Measurements from ENCODE around the gene CTSA. TPM values are rescaled to one million over a fixed set of nuclear protein-coding genes. Genes with fewer than 3 reads are reported as not detected.
"Not testable (repeated sequence)": the region's sequence is repeated elsewhere in the genome, so short reads cannot be mapped to it uniquely, and the experiment has no call there.

The CTSA gene
- total RNA-seq, 6 experiments from 2014 or later = 133 to 176 (median 155) TPM

DNA sequence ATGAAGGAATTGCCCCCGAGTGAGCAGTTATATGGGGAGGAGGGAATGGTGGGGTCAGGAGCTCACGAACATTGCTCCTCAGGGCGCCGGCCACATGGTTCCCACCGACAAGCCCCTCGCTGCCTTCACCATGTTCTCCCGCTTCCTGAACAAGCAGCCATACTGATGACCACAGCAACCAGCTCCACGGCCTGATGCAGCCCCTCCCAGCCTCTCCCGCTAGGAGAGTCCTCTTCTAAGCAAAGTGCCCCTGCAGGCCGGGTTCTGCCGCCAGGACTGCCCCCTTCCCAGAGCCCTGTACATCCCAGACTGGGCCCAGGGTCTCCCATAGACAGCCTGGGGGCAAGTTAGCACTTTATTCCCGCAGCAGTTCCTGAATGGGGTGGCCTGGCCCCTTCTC is 7.2 kb downstream of the CTSA start:
- H3K9me3 Mint-ChIP-seq = no peaks in the 10 kb centered on the region
- peaks cover 8% of the 10 kb centered on the region for H3K4me1 Mint-ChIP-seq (ENCODE audit: low read depth)
- TF ChIP-seq, protein P1, sequence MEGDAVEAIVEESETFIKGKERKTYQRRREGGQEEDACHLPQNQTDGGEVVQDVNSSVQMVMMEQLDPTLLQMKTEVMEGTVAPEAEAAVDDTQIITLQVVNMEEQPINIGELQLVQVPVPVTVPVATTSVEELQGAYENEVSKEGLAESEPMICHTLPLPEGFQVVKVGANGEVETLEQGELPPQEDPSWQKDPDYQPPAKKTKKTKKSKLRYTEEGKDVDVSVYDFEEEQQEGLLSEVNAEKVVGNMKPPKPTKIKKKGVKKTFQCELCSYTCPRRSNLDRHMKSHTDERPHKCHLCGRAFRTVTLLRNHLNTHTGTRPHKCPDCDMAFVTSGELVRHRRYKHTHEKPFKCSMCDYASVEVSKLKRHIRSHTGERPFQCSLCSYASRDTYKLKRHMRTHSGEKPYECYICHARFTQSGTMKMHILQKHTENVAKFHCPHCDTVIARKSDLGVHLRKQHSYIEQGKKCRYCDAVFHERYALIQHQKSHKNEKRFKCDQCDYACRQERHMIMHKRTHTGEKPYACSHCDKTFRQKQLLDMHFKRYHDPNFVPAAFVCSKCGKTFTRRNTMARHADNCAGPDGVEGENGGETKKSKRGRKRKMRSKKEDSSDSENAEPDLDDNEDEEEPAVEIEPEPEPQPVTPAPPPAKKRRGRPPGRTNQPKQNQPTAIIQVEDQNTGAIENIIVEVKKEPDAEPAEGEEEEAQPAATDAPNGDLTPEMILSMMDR (IDR thresholded peaks at IDR 0.05) = no peak
- H3K36me3 Mint-ChIP-seq (ENCODE audit: low read depth) = peaks cover 8% of the 10 kb centered on the region; the same call in 1 of the 2 replicates
- H3K27ac Mint-ChIP-seq = no peak overlapping the region
- H3K27me3 Mint-ChIP-seq (ENCODE audit: insufficient read depth) = peaks cover 2% of the 10 kb centered on the region
- no peak for DNase-seq
- H3K4me3 Mint-ChIP-seq = no peak overlapping the region

DNA sequence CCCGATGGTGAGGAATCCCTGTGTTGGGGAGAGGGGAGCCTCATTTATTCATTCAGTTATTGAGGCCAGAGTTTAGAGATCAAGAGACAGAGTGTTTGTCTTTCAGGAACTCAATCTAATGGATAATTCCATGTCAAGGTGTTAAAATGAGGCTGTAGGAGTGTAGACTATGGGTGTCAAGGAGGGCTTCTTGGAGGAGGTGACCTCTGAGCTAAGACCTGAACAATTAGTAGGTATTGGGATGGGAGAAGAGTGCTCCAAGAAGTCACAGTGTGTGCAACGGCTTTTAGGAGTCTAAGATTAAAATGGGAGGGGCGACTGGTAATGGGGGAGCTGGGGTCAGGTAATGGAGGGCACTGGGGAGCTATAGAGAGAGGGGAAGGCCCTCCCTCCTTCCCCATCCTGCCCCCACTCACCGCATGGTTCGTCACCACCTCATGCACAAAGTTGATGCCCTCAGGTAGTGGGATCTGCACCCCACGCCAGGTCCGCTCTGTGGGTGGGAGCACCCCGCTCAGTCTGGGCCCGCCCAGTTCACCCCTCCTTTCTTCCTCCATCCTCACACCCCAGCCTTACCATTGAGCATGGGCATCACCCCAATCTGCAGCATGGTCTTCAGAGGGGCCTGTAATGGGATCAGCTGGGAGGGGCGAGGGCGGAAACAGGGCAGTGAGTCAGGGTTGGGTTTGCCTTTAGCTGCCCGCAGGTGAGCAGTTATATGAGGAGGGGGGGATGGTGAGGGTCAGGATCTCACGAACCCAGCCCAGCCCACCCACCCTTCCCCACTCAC is 8.1 kb downstream of the CTSA start:
- Mint-ChIP-seq H3K27ac (no peak overlapping the region), H3K4me1 (ENCODE audit: low read depth) (peaks cover under 1% of the 10 kb centered on the region; the same call in 1 of the 2 replicates), H3K9me3 (no peaks in the 10 kb centered on the region), H3K36me3 (ENCODE audit: low read depth) (peaks cover 8% of the 10 kb centered on the region; the same call in 1 of the 2 replicates), H3K4me3 (no peak overlapping the region), H3K27me3 (ENCODE audit: insufficient read depth) (peaks cover 2% of the 10 kb centered on the region)
- TF ChIP-seq, protein P1 (IDR thresholded peaks at IDR 0.05) = no peak
- DNase-seq = no peak

DNA sequence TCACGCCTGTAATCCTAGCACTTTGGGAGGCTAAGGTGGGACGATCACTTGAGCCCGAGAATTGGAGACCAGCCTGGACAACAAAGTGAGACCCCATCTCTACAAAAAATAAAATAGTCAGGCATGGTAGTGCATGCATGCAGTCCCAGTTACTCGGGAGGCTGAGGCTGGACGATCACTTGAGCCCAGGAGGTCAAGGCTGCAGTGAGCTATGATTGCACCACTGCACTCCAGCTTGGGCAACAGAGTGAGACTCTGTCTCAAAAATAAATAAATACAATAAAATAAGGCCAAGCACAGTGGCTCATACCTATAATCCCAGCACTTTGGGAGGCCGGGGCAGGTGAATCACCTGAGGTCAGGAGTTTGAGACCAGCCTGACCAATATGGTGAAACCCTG is 10.2 kb downstream of the CTSA start:
- not testable (repeated sequence) for H3K27me3 Mint-ChIP-seq (ENCODE audit: insufficient read depth); H3K36me3 Mint-ChIP-seq (ENCODE audit: low read depth); H3K4me3 Mint-ChIP-seq; H3K27ac Mint-ChIP-seq; H3K9me3 Mint-ChIP-seq; DNase-seq
- H3K4me1 Mint-ChIP-seq (ENCODE audit: low read depth) = peaks cover 18% of the 10 kb centered on the region

DNA sequence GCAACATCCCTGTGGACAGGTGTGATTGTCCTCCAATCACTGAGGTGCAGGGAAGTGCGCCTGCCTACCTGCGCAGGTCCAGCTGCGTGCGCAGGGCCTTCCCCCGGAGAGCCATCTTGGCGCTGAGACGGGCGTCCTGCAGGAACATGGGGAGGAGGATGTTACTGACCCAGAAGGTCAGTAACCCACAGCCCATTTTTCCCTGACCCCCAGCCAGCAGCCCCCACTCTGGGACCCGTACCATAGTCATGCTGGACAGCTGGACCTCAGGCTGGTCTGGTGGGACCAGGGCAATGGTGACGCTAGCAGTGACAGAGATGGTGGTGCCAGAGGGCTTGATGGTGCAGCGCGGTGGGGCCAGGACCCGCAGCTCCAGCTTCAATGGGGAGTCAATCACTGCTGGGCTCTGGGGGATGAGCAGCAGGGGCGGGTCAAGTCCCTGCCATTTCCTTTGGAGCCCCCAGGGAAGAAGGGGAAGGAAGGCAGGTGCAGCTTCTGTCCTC is 11.1 kb downstream of the CTSA start:
- Mint-ChIP-seq H3K9me3 (no peaks in the 10 kb centered on the region), H3K36me3 (ENCODE audit: low read depth) (peaks cover 4% of the 10 kb centered on the region; the same call in 1 of the 2 replicates), H3K4me3 (no peak overlapping the region), H3K27me3 (ENCODE audit: insufficient read depth) (peaks cover 7% of the 10 kb centered on the region), H3K4me1 (ENCODE audit: low read depth) (peaks cover 20% of the 10 kb centered on the region), H3K27ac (no peak overlapping the region)
- TF ChIP-seq, protein P1 (IDR thresholded peaks at IDR 0.05) = no peak
- no peak for DNase-seq

DNA sequence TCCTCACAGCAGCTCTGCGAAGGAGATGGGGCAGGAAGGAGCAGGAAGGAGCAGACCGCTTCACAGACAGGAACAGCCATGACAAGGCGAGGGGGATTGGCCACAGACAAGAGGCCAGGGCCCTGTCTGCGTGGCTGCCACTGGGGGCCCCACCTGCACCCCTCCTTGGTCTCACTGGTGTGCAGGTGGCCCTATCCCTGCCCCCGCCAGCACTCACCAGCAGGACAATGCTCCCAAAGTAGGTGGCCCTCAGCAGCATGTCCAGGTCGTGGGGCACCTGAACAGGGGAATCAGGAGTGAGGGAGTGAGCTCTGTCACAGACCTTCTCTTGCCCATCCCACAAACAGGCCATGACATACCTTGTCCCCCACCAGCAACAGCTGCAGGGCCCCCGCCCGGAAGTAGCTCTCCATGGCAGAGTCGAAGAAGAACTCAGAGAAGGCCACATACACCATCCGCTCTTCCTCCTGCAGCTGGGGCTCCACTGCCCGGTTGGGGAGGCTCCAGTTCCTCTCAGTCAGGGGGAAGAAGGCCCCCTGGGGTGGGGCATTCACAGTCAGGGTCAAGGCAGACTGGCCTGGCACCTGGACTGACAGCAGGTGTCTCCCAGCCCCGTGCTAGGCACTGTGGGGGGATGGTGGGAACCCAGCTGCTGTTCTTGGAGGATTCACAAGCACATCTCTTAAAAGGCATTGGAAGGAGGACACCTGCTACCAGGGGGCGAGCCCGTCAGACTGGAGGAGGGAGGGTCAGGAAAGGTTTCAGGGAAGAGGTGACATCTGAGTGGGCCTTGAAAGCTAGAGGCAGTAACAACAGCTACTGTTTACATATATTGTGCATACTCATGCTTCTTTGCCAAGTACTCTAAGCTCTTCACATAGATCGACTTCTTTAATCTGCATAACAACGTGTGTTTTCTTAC is 13.7 kb downstream of the CTSA start:
- TF ChIP-seq, protein P1 (IDR thresholded peaks at IDR 0.05) = no peak
- Mint-ChIP-seq H3K9me3 (no peaks in the 10 kb centered on the region), H3K4me3 (peak overlapping the region; percentile 46), H3K27ac (peak overlapping the region; percentile 85), H3K36me3 (ENCODE audit: low read depth) (no peaks in the 10 kb centered on the region), H3K4me1 (ENCODE audit: low read depth) (peaks cover 20% of the 10 kb centered on the region), H3K27me3 (ENCODE audit: insufficient read depth) (peaks cover 9% of the 10 kb centered on the region)
- no peak for DNase-seq

All from HFFc6 (cell line).